A549 (cell line): ENCODE measurements around the gene SLC38A3. TPM values are rescaled to one million over a fixed set of nuclear protein-coding genes. Genes with fewer than 3 reads are reported as not detected.
"Not testable (repeated sequence)": the region's sequence is repeated elsewhere in the genome, so short reads cannot be mapped to it uniquely, and the experiment has no call there.

Source experiments
- ATAC-seq, 2 experiments: fragments of 200-7000 bp in 1 of 2; fragments of >200 bp in 1 of 2; cut with Nextera tagmentation in 1 of 2; cut with Tn5 transposase in 1 of 2; 3 replicates each; pipeline versions ENCODE4 v1.8.0 to v1.9.1; 2018 to 2020; ENCODE audit warnings: mild to moderate bottlenecking in 1 of 2, moderate library complexity in 1 of 2
- CTCF ChIA-PET: fragments of 300-600 bp; sonication (Branson Sonifier 250); formaldehyde crosslinking; extraction: SDS; loops from one replicate; lab custom pipeline; 2021; ENCODE audit warnings: antibody characterized with exemption, inconsistent platforms; lab: Yijun Ruan, JAX
- POLR2A ChIA-PET: fragments of 350-600 bp; formaldehyde crosslinking; extraction: SDS; loops from one replicate; lab custom pipeline; 2021; ENCODE audit warnings: antibody characterized with exemption, inconsistent platforms; lab: Yijun Ruan, JAX
- DNase-seq, 2 experiments: peaks; one replicate each; pipeline versions ENCODE4 v3.0.0 to v3.0.0-alpha.2; 2011 to 2016; ENCODE audit warnings: low read depth in 1 of 2, low spot score in 1 of 2
- FAIRE-seq: peaks from 2 replicates; lab custom pipeline; 2011; peaks lifted over from hg19 to GRCh38; lab: Jason Lieb, UNC
- H3K27ac ChIP-seq, 2 experiments: fragments of >200 bp; sonication (Bioruptor Twin); formaldehyde crosslinking; 3 replicates each; pipeline ENCODE4 v1.5.1; 2016 to 2017
- H3K4me1 ChIP-seq: fragments of >200 bp; sonication (Bioruptor Twin); formaldehyde crosslinking; 3 replicates; pipeline ENCODE4 v1.6.1; 2016
- H3K4me2 ChIP-seq: fragments of >200 bp; sonication (Bioruptor Twin); formaldehyde crosslinking; 3 replicates; pipeline ENCODE4 v1.6.1; 2016
- H3K4me3 ChIP-seq: fragments of >200 bp; sonication (Bioruptor Twin); formaldehyde crosslinking; 3 replicates; pipeline ENCODE4 v1.5.1; 2016
- H3K9me3 ChIP-seq: fragments of >200 bp; sonication (Bioruptor Twin); formaldehyde crosslinking; 3 replicates; pipeline ENCODE4 v1.6.1; 2016
- ATOH8 ChIP-seq: fragments of 250-450 bp; sonication (Bioruptor Pico); IDR thresholded peaks from 2 replicates; pipeline ENCODE4 v1.5.0; 2020; ENCODE audit warnings: low read depth, mild to moderate bottlenecking, moderate library complexity
- BCL3 ChIP-seq: fragments of >200 bp; sonication (Bioruptor Twin); formaldehyde crosslinking; IDR thresholded peaks from 3 replicates; pipeline ENCODE4 v1.6.1; 2016
- CBX8 ChIP-seq: fragments of 200-600 bp; sonication (generic); IDR thresholded peaks from 2 replicates; pipeline ENCODE4 v1.6.1; 2016
- E2F6 ChIP-seq: IDR thresholded peaks from 2 replicates; pipeline ENCODE4 v1.6.1; 2012; ENCODE audit warnings: low read depth, borderline replicate concordance
- EHF ChIP-seq: fragments of 250-450 bp; sonication (Bioruptor Pico); IDR thresholded peaks from 2 replicates; pipeline ENCODE4 v1.5.0; 2020; ENCODE audit warnings: mild to moderate bottlenecking
- EHMT2 ChIP-seq: fragments of 200-600 bp; sonication (generic); IDR thresholded peaks from 2 replicates; pipeline ENCODE4 v1.6.1; 2016; ENCODE audit warnings: antibody characterized with exemption, low read depth, mild to moderate bottlenecking, moderate library complexity
- EP300 ChIP-seq, 2 experiments: fragments of >200 bp; sonication (Bioruptor Twin); formaldehyde crosslinking; IDR thresholded peaks; 2 replicates in 1 of 2; 3 replicates in 1 of 2; pipeline ENCODE4 v1.6.1; 2016 to 2017
- HDAC2 ChIP-seq: fragments of 200-600 bp; sonication (generic); IDR thresholded peaks from 2 replicates; pipeline ENCODE4 v1.6.1; 2016
- HES2 ChIP-seq: fragments of >200 bp; sonication (Bioruptor Twin); formaldehyde crosslinking; IDR thresholded peaks from 2 replicates; pipeline ENCODE4 v1.6.1; 2016
- KDM1A ChIP-seq: fragments of 200-600 bp; sonication (generic); IDR thresholded peaks from 2 replicates; pipeline ENCODE4 v1.6.1; 2016; ENCODE audit warnings: low read depth, mild to moderate bottlenecking
- KDM5A ChIP-seq: fragments of 200-600 bp; sonication (generic); IDR thresholded peaks from 2 replicates; pipeline ENCODE4 v1.6.1; 2016; ENCODE audit warnings: antibody characterized with exemption, mild to moderate bottlenecking
- MAFK ChIP-seq: fragments of 450-650 bp; IDR thresholded peaks from 2 replicates; pipeline ENCODE4 v1.6.1; 2014; ENCODE audit not compliant: partially characterized antibody
- MAZ ChIP-seq: fragments of 150-350 bp; IDR thresholded peaks from 2 replicates; pipeline ENCODE4 v1.6.1; 2014; ENCODE audit warnings: antibody characterized with exemption, low read depth, low read length, borderline replicate concordance
- NFE2L2 ChIP-seq: fragments of 150-350 bp; conservative IDR thresholded peaks from 2 replicates; pipeline ENCODE4 v1.6.1; 2014; ENCODE audit warnings: low read length
- POLR2A ChIP-seq: IDR thresholded peaks from 2 replicates; pipeline ENCODE4 v1.6.1; 2012; ENCODE audit warnings: mild to moderate bottlenecking, low read length
- POLR2AphosphoS2 ChIP-seq: conservative IDR thresholded peaks from 2 replicates; pipeline ENCODE4 v1.6.1; 2012; ENCODE audit warnings: low read length, improper control_type of control experiment, inconsistent platforms
- RCOR1 ChIP-seq: fragments of 150-350 bp; IDR thresholded peaks from 2 replicates; pipeline ENCODE4 v1.6.1; 2014; ENCODE audit warnings: antibody characterized with exemption, low read length, low read depth
- RFX5 ChIP-seq: fragments of 450-650 bp; IDR thresholded peaks from 2 replicates; pipeline ENCODE4 v1.7.1; 2014; ENCODE audit warnings: antibody characterized with exemption, mild to moderate bottlenecking, moderate library complexity
- RNF2 ChIP-seq: fragments of 200-600 bp; sonication (generic); IDR thresholded peaks from 2 replicates; pipeline ENCODE4 v1.6.1; 2016; ENCODE audit warnings: low read depth, mild to moderate bottlenecking, antibody characterized with exemption, moderate library complexity, borderline replicate concordance
- USF2 ChIP-seq: fragments of 450-650 bp; IDR thresholded peaks from 2 replicates; pipeline ENCODE4 v1.6.1; 2014; ENCODE audit warnings: antibody characterized with exemption
- WGBS: methylation state at CpG from one replicate; pipeline ENCODE4 v1.1.6; 2017; ENCODE audit errors: missing lambda C conversion rate; 5-methylcytosine and 5-hydroxymethylcytosine counted together
- polyA plus RNA-seq, 4 experiments: library from polyadenylated mRNA; depleted of rRNA in 3 of 4; stranded (reverse); fragments of >200 nt; fragmentation: RNase III in 1 of 4; extraction: RNeasy Plus Mini Kit Qiagen cat#74134 plus additional on column Dnase treatment in 1 of 4; gene quantifications; 2 replicates in 3 of 4; 3 replicates in 1 of 4; pipeline ENCODE4 v1.2.3, GENCODE V29; 2011 to 2017
- TF ChIP-seq, protein P1 (sequence below): fragments of 150-350 bp; IDR thresholded peaks from 2 replicates; pipeline ENCODE4 v1.6.1; 2014; ENCODE audit warnings: low read depth, mild to moderate bottlenecking, low read length

Gene SLC38A3
- polyA plus RNA-seq, 2 of the 4 experiments (the other 2 are of a cell fraction), result 0.05 TPM; not detected in 1

DNA sequence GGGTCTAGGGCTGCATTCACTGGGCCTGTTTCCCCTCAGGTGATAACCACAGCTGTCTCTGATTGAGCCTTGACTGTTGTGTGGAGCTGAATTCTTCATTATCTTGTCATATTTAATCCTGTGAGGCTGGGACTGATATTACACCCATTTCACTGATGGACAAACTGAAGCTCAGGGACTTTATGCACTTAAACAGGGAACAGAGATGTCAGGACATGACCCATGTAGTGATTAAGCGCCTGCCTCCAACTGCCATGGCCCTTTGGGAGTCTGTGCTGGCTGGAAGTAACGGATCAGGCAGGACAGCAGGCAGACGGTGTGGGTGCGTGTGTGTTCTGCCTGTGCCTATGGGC lies 38.4 kb downstream of the SLC38A3 start:
- Histone ChIP-seq H3K9me3 (no peaks in the 10 kb centered on the region), H3K4me2 (no peak overlapping the region), H3K4me3 (no peak overlapping the region), H3K4me1 (peaks cover 35% of the 10 kb centered on the region), H3K27ac (peak overlapping the region in 1 of 2 experiments; percentile 40; a peak in 2 of 6 replicates)
- no peak for FAIRE-seq
- 100% methylated on average over 4 of the region's 4 CpGs for whole genome bisulfite sequencing
- no peak for DNase-seq
- TF ChIP-seq KDM1A (peak; percentile 43; the same call in 1 of the 2 replicates), USF2 (no peak)
- no peak for ATAC-seq
- POLR2A ChIA-PET, result interaction anchor here (1.2 kb wide), 1 partner anchor 8 kb away, joined by 6 read pairs; the partner anchor contains the start of gene GNAI2
- CTCF ChIA-PET, result interaction anchor here (0.7 to 4.7 kb wide), 8 partner anchors 11 to 49 kb away, joined by 3 to 27 read pairs (median 3); no protein-coding TSS in a partner anchor

GRCh38 chr3:50244813-50245212 lies 39.7 kb downstream of the SLC38A3 start:
- ChIA-PET POLR2A (interaction anchor here (0.7 to 1.2 kb wide), 2 partner anchors 9 to 12 kb away, joined by 3 to 6 read pairs; partner anchors contain the start of gene GNAI2), CTCF (interaction anchor here (0.8 to 1.2 kb wide), 5 partner anchors 12 to 51 kb away, joined by 3 to 4 read pairs (median 3); no protein-coding TSS in a partner anchor)
- H3K4me2 ChIP-seq, H3K4me3 ChIP-seq, ATAC-seq, H3K9me3 ChIP-seq, FAIRE-seq, DNase-seq: not testable (repeated sequence)
- WGBS, result 93% methylated on average over 6 of the region's 6 CpGs
- H3K27ac ChIP-seq, result peak overlapping the region in 1 of 2 experiments; percentile 32; a peak in 2 of 6 replicates
- H3K4me1 ChIP-seq, result peaks cover 35% of the 10 kb centered on the region

DNA sequence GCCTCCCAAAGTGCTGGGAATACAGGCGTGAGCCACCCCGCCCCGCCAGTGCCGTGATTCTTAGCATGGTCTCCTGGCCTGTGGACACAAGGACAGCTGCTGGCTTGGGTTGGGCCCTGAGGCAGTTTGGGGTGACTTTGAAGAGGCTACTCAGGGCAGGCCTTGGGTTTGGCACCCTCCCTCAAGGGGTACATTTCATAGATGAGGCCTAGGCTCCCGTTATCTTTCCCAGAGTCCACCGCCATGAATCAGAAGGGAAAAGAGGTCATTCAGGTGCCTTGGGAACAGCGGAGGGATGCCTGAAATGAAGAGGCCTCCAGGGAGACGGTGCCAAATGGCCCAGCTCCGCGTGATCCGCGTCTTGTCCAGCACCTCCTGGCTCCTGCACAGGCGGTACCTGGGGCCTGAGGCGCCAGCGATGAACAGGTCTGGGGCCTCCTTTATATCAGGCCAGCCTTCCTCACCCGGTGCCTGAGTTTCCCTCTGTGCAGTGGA lies 40.2 kb downstream of the SLC38A3 start:
- no peak for FAIRE-seq
- DNase-seq, result no peak
- H3K4me3 ChIP-seq, result peak overlapping the region; percentile 41; the same call in 2 of the 3 replicates
- peak; percentile 1 to 10; a peak in 3 of 6 replicates for ATAC-seq
- ChIA-PET CTCF (interaction anchor here (0.8 to 1.9 kb wide), 6 partner anchors 12 to 56 kb away, joined by 3 to 4 read pairs (median 3); no protein-coding TSS in a partner anchor), POLR2A (interaction anchor here (0.7 kb wide), 1 partner anchor 11 kb away, joined by 3 read pairs; no protein-coding TSS in a partner anchor)
- TF ChIP-seq CBX8, result no peak
- TF ChIP-seq ATOH8 (CRISPR knock-in tag), result no peak
- no peak for TF ChIP-seq RNF2
- TF ChIP-seq, protein P1, sequence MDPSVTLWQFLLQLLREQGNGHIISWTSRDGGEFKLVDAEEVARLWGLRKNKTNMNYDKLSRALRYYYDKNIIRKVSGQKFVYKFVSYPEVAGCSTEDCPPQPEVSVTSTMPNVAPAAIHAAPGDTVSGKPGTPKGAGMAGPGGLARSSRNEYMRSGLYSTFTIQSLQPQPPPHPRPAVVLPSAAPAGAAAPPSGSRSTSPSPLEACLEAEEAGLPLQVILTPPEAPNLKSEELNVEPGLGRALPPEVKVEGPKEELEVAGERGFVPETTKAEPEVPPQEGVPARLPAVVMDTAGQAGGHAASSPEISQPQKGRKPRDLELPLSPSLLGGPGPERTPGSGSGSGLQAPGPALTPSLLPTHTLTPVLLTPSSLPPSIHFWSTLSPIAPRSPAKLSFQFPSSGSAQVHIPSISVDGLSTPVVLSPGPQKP, result no peak
- no peak for TF ChIP-seq HDAC2
- no peak for TF ChIP-seq EHF
- no peak for TF ChIP-seq EP300 (IDR thresholded peaks at IDR 0.05)
- no peak for TF ChIP-seq USF2
- TF ChIP-seq MAZ, result no peak
- no peak for TF ChIP-seq BCL3
- TF ChIP-seq POLR2AphosphoS2, result no peak
- TF ChIP-seq E2F6, result no peak
- TF ChIP-seq KDM5A, result no peak
- TF ChIP-seq HES2, result no peak
- no peak for TF ChIP-seq POLR2A
- no peak for TF ChIP-seq MAFK
- no peak for TF ChIP-seq NFE2L2
- TF ChIP-seq RFX5, result no peak
- TF ChIP-seq RCOR1, result no peak
- TF ChIP-seq EHMT2, result no peak
- WGBS, result 93% methylated on average over 13 of the region's 16 CpGs
- peak overlapping the region; percentile 89 to 95 for H3K27ac ChIP-seq
- H3K4me1 ChIP-seq, result peaks cover 35% of the 10 kb centered on the region
- peak overlapping the region; percentile 83 for H3K4me2 ChIP-seq
- no peaks in the 10 kb centered on the region for H3K9me3 ChIP-seq
